ENCODE measurements around the gene ARHGAP21.
A peak's percentile ranks its signal among the peaks of the same experiment; 100 is the strongest.

ARHGAP21 gene

GRCh38 chr10:24552346-24553016, 171.2 kb downstream of the ARHGAP21 start:
- H3K27ac ChIP-seq = no peak overlapping the region
- peak; percentile 59 for DNase-seq (ENCODE audit: low read depth, low spot score)

GRCh38 chr10:24551161-24551560, 172.5 kb downstream of the ARHGAP21 start:
- H3K27ac ChIP-seq = no peak overlapping the region
- no peak for DNase-seq (ENCODE audit: low read depth, low spot score)

- H3K27ac ChIP-seq = no peak overlapping the region
- no peak for DNase-seq (ENCODE audit: low read depth, low spot score)
Measured at GRCh38 chr10:24550680-24551079, 173.0 kb downstream of the ARHGAP21 start.

DNA sequence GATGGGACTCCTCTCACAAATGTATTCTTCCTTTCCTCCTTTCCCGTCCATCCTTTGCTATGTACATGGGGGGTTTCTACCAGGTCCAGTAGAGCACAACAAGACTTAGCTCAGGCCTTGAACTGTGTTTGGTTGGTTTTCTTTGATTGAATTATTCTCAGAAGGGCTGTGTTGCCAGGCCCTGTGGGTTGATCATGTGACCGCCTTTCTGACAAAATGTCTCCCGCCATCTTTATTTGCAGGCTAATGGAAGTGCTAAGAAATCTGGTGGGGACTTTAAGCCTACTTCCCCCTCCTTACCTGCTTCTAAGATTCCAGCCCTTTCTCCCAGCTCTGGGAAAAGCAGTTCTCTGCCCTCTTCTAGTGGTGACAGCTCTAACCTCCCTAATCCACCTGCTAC, 178.1 kb downstream of the ARHGAP21 start:
- no peak overlapping the region for H3K27ac ChIP-seq
- DNase-seq (ENCODE audit: low read depth, low spot score) = no peak

DNA sequence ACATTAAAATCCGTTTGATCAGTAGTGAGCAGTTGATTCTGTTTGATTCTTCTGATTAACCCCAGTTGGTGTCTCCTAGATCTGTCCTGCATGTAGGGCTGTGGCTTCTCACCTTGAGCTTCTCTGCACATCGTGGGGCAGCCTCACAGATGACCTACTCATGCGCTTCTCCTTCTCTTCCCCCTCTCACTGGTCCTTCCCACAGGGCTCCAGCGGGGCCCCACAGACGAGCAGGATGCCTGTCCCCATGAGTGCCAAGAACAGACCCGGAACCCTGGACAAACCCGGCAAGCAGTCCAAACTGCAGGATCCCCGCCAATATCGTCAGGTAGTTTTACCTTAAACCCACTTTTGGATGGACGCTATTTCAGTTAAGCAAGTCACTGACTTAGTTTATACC, 178.9 kb downstream of the ARHGAP21 start:
- no peak overlapping the region for H3K27ac ChIP-seq
- DNase-seq (ENCODE audit: low read depth, low spot score) = no peak

- H3K27ac ChIP-seq = no peak overlapping the region
- no peak for DNase-seq (ENCODE audit: low read depth, low spot score)
Measured at GRCh38 chr10:24542314-24543270, 181.1 kb downstream of the ARHGAP21 start.

DNA sequence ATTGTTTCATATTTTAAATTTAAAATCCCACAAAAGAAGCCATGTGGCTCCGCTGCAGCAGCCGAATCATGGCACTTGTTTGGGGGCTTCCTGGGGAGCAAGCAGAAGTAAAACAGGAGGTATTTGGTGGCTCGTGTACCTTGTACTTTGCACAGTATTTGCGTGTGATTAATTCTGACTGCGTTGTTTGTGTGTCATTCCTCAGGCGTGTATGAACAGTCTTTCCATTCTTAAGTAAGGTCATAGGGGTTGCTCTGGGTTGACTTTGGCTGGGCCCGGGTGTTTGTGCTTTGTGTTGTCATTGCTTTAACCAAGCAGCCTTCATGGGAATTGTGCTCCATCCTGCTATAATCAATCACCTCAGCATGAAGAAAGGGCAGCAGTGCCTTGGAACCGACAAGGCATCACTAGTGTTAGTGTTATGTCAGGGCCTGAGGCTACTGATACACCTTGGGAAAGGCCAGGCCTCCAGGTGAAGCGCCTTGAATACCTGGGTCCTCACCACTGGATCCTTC, 182.4 kb downstream of the ARHGAP21 start:
- no peak overlapping the region for H3K27ac ChIP-seq
- no peak for DNase-seq (ENCODE audit: low read depth, low spot score)

DNA sequence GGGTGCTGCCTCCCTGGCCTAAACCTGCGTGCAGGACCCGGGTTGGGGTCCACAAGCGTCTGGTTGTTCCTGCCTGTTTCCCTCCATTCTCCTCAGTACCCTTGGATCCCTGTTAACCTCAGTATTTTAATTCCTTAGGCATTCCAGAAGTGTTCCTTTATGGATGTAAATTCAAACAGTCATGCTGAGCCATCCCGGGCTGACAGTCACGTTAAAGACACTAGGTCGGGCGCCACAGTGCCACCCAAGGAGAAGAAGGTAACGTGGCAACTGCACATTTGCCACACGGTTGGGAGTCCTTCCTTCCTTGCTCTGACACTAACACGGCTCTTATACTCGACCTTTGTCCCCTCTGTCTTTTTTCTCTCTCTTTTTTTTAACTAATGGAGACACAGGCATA, 187.1 kb downstream of the ARHGAP21 start:
- DNase-seq (ENCODE audit: low read depth, low spot score) = no peak
- H3K27ac ChIP-seq = no peak overlapping the region

- no peak overlapping the region for H3K27ac ChIP-seq
- no peak for DNase-seq (ENCODE audit: low read depth, low spot score)
Measured at GRCh38 chr10:24533981-24534380, 189.7 kb downstream of the ARHGAP21 start.

All from epithelial cell of prostate (primary cell).